HL-60/S4 treated with retinoic acid at 250 ng/mL for 4 days and 3 days (cell line): Measurements from ENCODE around the gene RTN3.
"Not testable (repeated sequence)": the region's sequence is repeated elsewhere in the genome, so short reads cannot be mapped to it uniquely, and the experiment has no call there.

Source experiments
- in situ Hi-C: fragments of 300-500 bp; cut with MboI; formaldehyde crosslinking; loops from 2 replicates; pipeline ENCODE4 v1.7.0; 2022; ENCODE audit warnings: low sequenced_read_pairs

Gene RTN3

DNA sequence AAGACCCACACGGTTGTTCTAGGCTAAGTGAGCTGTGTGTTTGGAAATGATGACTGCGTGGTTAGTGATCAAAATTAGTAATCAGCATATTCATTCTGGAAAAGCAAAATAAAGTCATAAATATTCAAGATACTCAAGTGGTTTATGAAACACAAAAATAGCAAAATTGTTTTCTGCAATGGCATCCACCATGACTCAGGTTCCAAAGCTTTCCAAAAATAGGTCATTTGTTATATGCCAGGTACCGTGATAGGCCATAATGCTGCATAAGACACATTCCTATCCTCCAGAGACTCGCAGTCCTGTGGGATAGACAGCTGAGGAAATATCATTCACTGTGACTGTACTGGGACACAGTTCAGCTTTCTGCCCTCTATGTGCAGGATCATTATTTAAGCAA lies 7.7 kb upstream of the RTN3 start:
- in situ Hi-C loops: no loop called here

DNA sequence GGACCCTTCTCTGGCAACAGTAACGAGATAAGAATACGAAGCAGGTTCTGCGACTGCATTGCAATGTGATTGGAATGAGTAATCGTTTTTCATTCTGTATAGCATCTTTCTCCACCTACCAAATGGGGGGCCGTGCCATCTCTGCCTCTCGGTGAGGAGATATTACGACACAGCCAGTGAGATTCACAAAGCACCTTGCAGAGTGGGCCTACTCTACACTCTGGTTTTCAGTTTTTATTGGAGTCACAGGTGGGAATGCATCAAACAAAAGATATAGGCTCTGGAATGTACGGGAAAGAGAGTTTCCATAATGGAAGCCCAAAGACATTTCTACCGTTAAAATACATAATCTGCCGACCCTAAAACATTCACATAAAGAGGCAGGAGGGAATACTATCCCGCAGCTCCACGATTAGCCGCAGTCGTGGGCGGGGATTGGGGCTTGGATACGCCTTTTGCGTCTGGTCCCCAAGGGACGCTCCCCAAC lies 423 bp upstream of the RTN3 start:
- in situ Hi-C loops: no loop called here

DNA sequence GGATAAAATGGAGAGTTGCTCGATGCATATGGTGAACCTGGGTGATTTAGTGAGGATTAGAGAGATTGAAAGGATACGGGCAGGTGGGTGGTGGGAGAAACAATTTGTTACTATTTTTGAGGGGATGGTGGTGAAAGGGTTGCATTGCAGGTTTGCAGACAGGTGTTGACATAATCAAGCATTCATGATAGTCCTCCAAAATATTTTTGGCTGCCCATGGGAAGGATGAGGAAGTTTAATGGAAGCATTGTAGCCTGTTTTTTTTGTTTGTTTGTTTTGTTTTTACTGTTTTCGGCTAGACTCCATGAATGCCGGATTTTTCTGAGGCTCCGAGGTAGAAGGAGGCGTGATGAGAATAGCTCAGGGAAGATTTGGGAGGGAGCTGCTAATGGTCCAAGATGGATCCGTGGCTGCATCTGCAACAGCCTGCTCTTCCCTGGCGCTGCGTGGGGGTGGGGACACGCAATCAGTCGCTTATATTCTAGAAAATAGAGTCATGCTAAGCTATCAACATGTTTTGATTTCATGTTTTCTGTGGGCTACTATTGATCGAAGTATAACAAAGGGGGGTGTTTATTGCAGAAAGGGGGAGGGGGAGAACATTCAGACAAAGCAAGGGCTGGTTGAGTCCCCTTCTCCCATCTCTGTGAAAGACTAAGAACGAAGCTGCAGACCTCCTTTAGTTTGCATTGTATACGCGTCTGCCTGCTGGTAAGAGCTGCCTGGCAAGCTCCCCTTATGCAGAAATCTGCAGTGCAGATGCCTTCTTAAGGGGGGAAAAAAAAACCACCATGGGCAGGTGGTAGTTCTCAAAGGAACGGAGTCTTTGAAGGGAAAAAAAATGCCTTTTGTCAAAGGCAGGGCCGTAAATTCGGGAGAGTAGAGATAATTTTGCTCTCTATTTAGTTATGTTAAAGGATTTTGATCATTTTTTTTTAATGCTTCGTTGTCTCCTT lies 1.0 kb downstream of the RTN3 start:
- in situ Hi-C loops: no loop called here

DNA sequence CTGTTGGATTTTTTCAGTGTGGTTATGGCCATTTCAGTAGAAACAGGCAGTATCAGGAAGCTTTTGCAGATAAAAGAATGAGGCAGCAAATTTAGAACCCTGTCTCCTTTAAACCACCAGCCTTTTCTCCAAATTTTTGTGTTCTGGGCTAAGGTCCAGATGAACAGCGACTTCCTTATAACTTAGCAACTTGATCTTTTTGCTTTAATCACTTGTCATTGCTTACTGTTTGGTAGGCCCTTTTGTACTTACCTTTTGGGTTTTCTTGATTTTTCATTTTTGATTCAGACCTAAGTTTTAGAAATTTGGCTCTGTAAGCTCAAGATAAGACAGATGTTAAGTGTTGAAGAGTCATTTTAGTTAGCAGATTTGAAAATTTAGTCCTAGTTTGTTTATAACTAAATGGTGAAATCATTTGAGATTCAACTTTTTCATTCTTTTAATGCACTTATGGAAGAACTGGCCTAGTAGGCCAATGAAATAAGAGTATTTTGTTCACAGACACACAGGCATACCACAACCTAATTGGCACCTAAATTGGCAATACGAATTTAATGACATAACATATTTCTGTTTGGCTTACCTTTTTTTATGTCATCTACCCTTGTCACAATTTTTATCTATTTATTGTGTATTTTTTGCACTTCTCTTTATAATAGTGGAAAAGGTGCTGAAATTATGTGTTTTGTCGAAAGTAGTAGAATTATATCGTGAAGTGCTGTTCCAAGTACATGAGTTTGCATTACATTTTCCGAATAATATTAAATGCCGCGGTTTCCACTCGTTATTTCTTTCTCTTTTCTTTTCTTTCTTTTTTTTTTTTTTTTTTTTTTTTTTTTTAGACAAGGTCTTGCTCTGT lies 2.1 kb downstream of the RTN3 start:
- in situ Hi-C loops: no loop called here

DNA sequence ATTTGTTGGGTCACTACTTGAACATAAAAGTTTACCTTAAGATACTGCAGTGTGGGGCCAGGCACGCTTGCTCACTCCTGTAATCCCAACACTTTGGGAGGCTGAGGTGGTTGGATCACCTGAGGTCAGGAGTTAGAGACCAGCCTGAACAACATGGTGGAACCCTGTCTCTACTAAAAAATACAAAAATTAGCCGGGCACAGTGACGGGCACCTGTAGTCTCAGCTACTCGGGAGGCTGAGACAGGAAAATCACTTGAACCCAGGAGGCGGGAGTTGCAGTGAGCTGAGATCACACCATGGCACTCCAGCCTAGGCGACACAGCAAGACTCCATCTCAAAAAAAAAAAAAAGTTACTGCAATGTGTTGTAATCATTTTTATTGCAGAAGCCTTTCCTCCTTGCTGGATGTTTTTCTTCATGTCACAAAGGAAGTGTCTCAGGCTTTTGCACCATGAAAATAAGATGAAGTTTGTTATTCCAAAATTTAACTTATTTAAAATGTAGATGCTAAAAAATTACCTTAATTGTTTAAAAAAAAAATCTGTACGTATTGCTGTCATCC lies 3.9 kb downstream of the RTN3 start:
- in situ Hi-C loops: not testable (repeated sequence)

DNA sequence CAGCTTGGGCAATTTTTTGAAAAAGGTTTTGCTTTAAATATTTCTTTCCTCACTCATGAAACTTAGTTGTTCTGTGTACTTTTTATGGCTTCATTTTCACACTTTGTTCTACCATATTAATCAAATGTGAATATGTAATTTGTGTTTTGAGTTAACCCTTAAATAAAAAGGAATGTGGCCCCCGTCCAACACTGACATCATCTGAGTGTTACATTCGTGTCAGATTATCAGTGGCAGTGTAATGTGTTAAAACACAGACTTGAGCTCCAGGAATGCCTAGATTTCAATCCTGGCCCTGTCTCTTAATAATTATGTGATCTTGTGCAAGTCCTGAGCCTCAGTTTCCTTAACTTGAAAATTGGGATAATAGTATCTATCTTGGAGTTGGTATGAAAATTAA lies 5.6 kb downstream of the RTN3 start:
- in situ Hi-C loops: no loop called here

DNA sequence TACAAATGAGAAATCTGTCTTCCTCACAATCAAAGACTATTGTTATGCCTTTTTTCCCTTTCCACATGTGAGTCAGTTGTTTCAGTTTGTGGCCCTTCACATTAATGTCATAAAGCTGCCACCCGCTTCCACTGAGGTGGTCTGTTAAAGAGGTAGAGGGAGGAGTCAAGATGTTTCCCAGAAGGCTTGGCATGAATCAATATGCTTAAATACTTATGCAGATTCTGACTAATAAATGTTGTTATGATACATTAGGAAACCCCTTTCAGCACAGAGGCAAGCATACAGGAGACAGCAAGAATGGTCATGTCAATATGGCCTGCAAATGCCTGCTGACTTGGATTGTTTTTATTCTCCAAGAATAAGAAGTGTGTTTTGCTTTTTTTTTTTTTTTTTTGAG lies 6.5 kb downstream of the RTN3 start:
- in situ Hi-C loops: no loop called here

DNA sequence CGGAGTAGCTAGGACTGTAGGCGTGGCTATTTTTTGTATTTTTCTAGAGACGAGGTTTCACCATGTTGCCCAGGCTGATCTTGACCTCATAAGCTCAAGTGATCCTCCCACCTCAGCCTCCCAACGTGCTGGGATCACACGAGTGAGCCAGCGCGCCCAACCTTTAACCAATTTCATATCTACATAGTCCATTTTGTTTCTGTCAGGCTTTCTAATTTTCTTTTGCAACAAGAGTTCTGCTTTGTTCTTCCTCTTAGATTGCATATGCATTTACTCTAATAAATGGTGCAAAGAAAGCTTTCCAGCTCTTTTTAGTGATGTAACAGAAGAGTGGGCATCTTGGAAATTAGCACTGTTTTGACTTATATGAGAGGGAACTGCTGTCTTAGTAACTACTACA lies 13.3 kb downstream of the RTN3 start:
- in situ Hi-C loops: no loop called here

DNA sequence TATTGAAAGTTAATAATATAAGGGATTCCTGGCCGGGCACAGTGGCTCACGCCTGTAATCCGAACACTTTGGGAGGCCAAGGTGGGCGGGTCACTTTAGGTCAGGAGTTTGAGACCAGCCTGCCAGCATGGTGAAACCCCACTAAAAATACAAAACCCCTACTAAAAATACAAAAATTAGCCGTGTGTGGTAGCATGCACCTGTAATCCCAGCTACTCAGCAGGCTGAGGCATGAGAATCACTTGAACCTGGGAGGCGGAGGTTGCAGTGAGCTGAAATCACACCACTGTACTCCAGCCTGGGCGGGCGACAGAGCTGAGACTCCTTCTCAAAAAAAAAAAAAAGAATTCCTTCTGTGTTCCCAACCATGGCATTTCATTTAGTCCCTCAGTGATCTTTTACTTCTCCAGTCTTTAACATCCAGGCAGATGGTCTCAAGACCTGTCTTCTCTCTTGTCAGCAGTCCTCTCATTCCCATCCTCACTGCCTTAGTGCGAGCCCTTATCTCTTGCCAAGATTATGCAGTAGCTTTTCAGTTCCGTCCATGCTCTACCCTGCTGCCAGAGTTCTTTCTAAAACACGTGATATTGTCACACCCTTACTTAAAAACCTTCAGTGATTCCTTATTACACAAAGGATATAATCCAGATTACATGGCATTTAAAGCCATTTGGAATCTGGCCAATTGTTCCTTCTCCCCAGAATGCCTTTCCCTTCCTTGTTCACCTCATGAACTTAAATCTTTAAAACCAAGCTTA lies 17.9 kb downstream of the RTN3 start:
- in situ Hi-C loops: no loop called here

DNA sequence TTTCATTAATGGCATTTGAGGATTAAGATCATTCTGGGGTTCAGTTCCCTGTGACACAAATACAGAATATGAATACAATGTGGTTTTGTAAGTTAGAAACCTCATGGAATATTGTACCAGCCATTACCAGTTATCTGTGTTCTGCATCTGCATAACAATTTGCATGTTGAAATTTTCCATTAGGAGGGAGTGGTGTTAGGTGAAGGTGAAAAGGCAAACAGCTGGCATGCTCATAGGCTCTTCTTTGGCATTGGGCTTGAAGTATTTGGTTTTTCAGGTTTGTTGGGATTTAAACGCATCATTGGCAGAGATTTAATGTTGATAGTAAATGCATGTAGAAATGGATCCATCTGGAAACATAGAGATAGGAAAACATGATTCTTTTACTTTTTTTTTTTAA lies 18.6 kb downstream of the RTN3 start:
- in situ Hi-C loops: no loop called here

DNA sequence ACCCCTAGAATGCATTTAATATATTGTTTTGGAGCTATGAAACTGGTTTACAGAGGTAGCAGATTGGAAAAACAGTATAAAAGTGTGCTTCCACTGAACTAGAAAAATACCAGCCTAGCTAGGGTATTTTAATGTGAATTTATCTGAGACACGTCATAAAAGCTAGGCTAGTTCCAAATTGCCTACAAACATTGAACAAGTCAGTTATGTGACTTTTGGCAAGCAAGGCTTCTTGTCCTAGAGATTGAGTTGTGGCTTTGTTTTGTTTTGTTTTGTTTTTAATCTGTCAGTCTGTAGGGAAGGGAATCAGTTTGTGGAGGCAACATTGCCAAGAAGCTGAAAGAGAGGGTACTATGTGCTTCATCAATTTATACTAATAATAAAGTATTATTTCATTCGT lies 24.2 kb downstream of the RTN3 start:
- in situ Hi-C loops: no loop called here

DNA sequence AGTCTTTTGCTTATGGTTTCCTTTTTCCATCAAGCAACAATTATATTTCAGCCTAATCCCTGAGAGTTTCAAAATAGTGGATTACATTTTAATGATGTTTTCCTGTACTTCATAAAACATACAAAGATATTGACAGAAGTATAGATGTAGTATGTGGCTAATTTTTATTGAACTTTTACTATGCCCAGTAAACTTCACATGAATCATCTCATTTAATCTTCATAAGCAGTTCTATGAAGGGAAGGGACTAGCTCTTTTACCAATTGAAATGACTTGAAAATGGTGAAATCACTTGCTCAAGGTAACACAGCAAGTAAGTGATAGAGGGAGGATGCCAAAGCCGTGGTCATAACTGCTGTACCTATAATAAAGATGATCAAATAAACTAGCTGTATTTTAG lies 27.5 kb downstream of the RTN3 start:
- in situ Hi-C loops: no loop called here

DNA sequence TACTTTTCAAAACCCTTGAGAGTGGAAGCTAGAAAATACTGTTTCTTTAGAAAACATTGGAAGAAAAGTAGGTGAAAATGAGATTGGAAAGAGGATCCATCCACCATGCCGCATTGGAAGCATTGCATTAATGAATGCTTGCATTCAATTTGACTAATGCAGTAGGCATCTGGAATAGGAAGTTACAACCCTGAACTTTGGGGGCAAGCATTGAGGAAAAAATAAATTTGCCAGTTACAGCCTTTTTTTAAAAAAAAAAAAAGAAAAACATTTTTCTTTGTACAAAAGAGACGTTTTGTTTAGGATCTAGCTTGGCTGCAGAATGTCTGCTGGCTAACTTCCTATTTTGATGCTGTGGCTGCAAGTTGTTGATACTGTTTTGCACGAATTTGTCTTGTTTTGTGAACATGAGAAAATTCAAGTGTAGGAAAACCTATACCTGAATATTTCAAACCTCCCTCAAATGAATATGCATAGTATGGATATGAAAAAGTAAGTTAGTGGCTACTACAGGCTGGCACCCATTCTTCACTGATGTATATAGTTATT lies 28.1 kb downstream of the RTN3 start:
- in situ Hi-C loops: no loop called here

DNA sequence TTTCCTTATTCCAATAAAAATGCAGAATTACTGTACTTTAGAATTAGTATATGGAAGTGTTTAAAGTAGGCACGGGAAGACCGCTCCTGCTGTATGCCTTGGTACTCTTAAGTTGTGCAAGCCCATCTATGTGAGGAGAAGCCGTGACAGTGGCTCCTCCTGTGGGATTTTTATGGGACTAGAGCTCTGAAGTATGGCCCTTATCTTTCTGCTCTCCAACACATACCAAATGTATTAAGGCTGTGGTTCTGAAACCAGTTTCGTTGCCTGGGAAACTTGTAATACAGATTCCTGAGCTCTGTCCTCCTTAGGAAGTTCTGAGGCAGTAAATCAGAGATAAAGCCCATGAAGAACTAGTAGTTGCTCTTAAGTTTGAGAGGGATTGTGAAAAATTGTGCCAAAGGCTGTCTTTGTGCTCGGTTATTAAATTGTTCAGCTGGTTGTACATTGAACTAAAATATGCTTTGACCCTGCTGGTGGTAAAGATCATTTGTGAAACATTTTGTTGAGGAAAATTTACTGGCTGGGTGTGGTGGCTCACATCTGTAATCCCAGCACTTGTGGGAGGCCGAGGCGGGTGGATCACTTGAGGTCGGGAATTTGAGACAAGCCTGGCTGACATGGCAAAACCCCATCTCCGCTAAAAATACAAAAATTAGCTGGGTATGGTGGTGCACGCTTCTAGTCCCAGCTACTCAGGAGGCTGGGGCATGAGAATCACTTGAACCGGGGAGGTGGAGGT lies 29.3 kb downstream of the RTN3 start:
- in situ Hi-C loops: no loop called here

DNA sequence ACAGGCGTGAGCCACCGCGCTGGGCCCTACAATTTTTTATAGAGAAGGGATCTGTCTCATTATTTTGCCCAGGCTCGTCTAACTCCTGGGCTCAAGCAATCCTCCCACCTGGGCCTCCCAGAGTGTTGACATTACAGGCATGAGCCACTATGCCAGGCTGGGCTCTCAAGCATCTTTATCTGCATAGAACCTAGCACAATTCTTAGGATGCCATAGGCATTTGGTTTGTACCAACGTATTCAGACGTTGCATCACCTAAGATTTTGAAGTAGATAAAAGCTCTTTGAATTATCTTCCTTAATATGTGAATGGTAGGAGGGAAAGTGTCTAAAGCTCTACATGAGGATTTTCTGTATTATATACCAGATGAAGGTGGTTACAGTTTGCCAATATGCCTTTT lies 30.5 kb downstream of the RTN3 start:
- in situ Hi-C loops: no loop called here

DNA sequence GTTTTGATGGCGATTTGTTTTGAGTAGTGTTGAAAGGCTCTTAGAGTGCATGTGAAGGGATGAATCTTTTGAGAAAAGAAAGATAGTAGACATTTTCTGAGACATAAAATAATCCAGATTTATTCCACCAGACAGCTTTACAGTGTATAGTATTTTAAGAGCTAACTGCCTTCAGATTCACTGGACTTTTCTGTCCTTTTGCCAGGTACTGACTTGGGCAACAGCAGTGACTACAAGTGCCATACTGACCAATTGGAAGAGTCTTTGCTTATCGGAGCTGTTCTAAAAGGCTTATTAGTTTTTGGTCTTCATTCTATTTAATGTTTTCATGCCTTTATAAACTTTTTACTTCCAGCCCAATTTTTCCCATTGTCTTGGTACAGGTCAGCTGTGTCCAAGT lies 32.5 kb downstream of the RTN3 start:
- in situ Hi-C loops: no loop called here

DNA sequence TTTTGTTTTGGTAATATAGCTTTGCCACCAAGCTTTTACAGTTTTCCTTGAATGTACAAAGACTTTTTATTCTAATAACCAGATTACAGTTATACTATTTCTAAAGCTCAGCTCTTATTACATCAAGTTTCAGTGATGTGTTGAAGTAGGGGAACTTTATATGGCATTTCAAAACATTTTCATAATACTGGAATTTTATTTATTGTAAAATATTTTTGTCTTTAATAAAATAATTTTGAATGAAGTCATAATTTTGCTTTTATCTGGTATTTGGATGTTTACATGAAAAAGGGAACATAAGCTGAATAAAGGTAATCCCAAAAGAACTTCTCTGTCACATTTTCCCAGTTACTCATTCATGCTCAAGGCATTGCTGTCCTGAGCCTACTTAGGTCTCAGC lies 34.7 kb downstream of the RTN3 start:
- in situ Hi-C loops: no loop called here

DNA sequence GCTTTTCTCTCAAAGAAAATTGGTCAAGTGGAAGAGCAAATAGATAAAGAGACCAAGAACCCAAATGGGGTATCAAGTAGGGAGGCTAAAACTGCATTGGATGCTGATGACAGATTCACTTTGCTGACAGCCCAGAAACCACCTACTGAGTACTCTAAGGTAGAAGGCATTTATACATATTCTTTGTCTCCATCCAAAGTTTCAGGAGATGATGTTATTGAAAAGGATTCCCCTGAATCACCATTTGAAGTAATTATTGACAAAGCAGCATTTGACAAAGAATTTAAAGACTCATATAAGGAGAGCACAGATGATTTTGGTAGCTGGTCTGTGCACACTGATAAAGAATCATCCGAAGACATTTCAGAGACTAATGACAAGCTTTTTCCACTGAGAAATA lies 37.7 kb downstream of the RTN3 start:
- in situ Hi-C loops: no loop called here

DNA sequence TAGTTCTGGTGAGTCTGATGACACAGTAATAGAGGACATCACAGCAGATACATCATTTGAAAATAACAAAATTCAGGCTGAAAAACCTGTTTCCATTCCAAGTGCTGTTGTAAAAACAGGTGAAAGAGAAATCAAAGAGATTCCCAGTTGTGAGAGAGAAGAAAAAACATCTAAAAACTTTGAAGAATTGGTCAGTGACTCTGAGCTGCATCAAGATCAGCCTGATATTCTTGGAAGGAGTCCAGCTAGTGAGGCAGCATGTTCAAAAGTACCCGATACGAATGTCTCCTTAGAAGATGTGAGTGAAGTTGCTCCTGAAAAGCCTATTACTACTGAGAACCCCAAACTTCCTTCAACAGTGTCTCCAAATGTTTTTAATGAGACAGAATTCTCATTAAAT lies 38.7 kb downstream of the RTN3 start:
- in situ Hi-C loops: no loop called here

DNA sequence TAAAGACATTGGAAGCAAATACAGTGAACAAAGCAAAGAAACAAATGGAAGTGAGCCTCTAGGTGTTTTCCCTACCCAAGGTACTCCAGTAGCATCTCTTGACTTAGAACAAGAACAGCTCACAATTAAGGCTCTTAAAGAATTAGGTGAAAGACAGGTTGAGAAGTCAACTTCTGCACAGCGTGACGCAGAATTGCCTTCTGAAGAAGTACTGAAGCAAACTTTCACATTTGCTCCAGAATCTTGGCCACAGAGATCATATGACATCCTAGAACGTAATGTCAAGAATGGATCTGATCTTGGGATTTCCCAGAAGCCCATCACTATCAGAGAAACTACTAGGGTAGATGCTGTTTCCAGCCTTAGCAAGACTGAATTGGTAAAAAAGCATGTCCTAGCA lies 39.3 kb downstream of the RTN3 start:
- in situ Hi-C loops: no loop called here
